K562 (cell line): Measurements from ENCODE around the gene OOSP4B.

Experiments used
- DPF2 ChIP-seq: fragments of 450-650 bp; IDR thresholded peaks from 2 replicates; pipeline ENCODE4 v1.6.1; 2016
- ETV6 ChIP-seq, 3 experiments: fragments of 150-350 bp in 1 of 3; sonication (generic) in 1 of 3; formaldehyde crosslinking in 1 of 3; IDR thresholded peaks; 2 replicates each; pipeline versions ENCODE4 v1.6.1 to v1.8.0; 2014 to 2022; ENCODE audit warnings: borderline replicate concordance in 2 of 3, low read depth in 2 of 3, antibody characterized with exemption in 1 of 3, low read length in 1 of 3, mild to moderate bottlenecking in 1 of 3, missing genetic modification reagents in 1 of 3
- POLR2A ChIP-seq: fragments of 450-650 bp; conservative IDR thresholded peaks from 2 replicates; pipeline ENCODE4 v1.6.1; 2016
- PTBP1 ChIP-seq: fragments of 200-400 bp; formaldehyde crosslinking; IDR thresholded peaks from 2 replicates; pipeline ENCODE4 v1.6.1; 2017; ENCODE audit warnings: low read depth, low read length
- RBBP5 ChIP-seq: fragments of 200-600 bp; sonication (generic); IDR thresholded peaks from 2 replicates; pipeline ENCODE4 v1.6.1; 2012; ENCODE audit warnings: borderline replicate concordance, mild to moderate bottlenecking, low read length, control low read depth, inconsistent platforms; ENCODE audit not compliant: insufficient read depth, poor library complexity, severe bottlenecking
- SMAD1 ChIP-seq: fragments of 150-350 bp; IDR thresholded peaks from 2 replicates; pipeline ENCODE4 v1.6.1; 2014; ENCODE audit warnings: low read length, low read depth; ENCODE audit not compliant: partially characterized antibody
- TBL1XR1 ChIP-seq, 2 experiments: IDR thresholded peaks; 2 replicates each; pipeline ENCODE4 v1.6.1; 2012; ENCODE audit warnings: improper control_type of control experiment in 2 of 2, low read length in 2 of 2, mild to moderate bottlenecking in 1 of 2
- ZNF583 ChIP-seq: fragments of 250-450 bp; sonication (Bioruptor Pico); IDR thresholded peaks from 2 replicates; pipeline ENCODE4 v1.4.0; 2020
- TF ChIP-seq, protein P1 (sequence below), 3 experiments: IDR thresholded peaks in 2 of 3; conservative IDR thresholded peaks in 1 of 3; 2 replicates each; pipeline ENCODE4 v1.5.1; 2011 to 2012; ENCODE audit warnings: low read length in 3 of 3, mild to moderate bottlenecking in 3 of 3, control low read depth in 2 of 3, improper control_type of control experiment in 1 of 3, inconsistent platforms in 1 of 3, low read depth in 1 of 3, mixed read lengths in 1 of 3, moderate library complexity in 1 of 3; ENCODE audit not compliant: insufficient read depth in 2 of 3
- TF ChIP-seq, protein P2 (sequence below): fragments of 450-650 bp; IDR thresholded peaks from 2 replicates; pipeline ENCODE4 v1.7.0; 2016; ENCODE audit warnings: borderline replicate concordance
- TF ChIP-seq, protein P3 (sequence below): sonication (generic); formaldehyde crosslinking; IDR thresholded peaks from 2 replicates; pipeline ENCODE4 v1.4.0; 2020; ENCODE audit warnings: mild to moderate bottlenecking, missing genetic modification reagents
- TF ChIP-seq, protein P4 (sequence below): sonication (generic); formaldehyde crosslinking; IDR thresholded peaks from 2 replicates; pipeline ENCODE4 v1.8.0; 2023; ENCODE audit warnings: missing genetic modification reagents, mild to moderate bottlenecking, borderline replicate concordance

DNA sequence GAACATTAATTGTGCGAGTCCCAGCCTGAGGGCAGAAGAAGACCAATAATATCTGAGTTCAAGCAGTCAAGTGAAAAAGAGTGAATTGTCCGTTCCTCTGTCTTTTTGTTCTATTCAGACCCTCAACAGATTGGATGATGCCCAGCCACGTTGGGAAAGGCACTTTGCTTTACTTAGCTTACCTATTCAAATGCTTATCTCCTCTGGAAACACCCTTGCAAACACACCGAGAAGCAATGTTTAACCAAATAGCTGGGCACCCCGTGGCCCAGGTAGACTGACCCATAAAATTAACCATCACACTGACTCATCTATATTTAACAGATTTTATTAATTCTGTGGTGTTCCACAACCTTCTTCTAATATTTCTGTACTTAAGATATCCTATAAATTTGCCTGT lies 43.9 kb upstream of the OOSP4B start:
- TF ChIP-seq POLR2A (no peak), SMAD1 (no peak), ZNF583 (no peak), TBL1XR1 (IDR thresholded peaks at IDR 0.05; ENCODE audit: low read length in 2 of 2) (no peak), DPF2 (no peak), RBBP5 (no peak), ETV6 (IDR thresholded peaks at IDR 0.05; ENCODE audit: borderline replicate concordance in 1 of 2, low read depth in 2 of 2, low read length in 1 of 2) (no peak), ETV6 (CRISPR knock-in tag; IDR thresholded peaks at IDR 0.05; ENCODE audit: borderline replicate concordance) (no peak), PTBP1 (no peak)
- TF ChIP-seq, protein P1, sequence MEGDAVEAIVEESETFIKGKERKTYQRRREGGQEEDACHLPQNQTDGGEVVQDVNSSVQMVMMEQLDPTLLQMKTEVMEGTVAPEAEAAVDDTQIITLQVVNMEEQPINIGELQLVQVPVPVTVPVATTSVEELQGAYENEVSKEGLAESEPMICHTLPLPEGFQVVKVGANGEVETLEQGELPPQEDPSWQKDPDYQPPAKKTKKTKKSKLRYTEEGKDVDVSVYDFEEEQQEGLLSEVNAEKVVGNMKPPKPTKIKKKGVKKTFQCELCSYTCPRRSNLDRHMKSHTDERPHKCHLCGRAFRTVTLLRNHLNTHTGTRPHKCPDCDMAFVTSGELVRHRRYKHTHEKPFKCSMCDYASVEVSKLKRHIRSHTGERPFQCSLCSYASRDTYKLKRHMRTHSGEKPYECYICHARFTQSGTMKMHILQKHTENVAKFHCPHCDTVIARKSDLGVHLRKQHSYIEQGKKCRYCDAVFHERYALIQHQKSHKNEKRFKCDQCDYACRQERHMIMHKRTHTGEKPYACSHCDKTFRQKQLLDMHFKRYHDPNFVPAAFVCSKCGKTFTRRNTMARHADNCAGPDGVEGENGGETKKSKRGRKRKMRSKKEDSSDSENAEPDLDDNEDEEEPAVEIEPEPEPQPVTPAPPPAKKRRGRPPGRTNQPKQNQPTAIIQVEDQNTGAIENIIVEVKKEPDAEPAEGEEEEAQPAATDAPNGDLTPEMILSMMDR (IDR thresholded peaks at IDR 0.05 in 2 of 3, conservative IDR thresholded peaks at IDR 0.05 in 1 of 3; ENCODE audit: insufficient read depth in 2 of 3, low read depth in 1 of 3, low read length in 3 of 3), result no peak
- TF ChIP-seq, protein P2, sequence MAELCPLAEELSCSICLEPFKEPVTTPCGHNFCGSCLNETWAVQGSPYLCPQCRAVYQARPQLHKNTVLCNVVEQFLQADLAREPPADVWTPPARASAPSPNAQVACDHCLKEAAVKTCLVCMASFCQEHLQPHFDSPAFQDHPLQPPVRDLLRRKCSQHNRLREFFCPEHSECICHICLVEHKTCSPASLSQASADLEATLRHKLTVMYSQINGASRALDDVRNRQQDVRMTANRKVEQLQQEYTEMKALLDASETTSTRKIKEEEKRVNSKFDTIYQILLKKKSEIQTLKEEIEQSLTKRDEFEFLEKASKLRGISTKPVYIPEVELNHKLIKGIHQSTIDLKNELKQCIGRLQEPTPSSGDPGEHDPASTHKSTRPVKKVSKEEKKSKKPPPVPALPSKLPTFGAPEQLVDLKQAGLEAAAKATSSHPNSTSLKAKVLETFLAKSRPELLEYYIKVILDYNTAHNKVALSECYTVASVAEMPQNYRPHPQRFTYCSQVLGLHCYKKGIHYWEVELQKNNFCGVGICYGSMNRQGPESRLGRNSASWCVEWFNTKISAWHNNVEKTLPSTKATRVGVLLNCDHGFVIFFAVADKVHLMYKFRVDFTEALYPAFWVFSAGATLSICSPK, result no peak
- TF ChIP-seq, protein P3, sequence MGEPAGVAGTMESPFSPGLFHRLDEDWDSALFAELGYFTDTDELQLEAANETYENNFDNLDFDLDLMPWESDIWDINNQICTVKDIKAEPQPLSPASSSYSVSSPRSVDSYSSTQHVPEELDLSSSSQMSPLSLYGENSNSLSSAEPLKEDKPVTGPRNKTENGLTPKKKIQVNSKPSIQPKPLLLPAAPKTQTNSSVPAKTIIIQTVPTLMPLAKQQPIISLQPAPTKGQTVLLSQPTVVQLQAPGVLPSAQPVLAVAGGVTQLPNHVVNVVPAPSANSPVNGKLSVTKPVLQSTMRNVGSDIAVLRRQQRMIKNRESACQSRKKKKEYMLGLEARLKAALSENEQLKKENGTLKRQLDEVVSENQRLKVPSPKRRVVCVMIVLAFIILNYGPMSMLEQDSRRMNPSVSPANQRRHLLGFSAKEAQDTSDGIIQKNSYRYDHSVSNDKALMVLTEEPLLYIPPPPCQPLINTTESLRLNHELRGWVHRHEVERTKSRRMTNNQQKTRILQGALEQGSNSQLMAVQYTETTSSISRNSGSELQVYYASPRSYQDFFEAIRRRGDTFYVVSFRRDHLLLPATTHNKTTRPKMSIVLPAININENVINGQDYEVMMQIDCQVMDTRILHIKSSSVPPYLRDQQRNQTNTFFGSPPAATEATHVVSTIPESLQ (CRISPR knock-in tag), result no peak
- TF ChIP-seq, protein P4, sequence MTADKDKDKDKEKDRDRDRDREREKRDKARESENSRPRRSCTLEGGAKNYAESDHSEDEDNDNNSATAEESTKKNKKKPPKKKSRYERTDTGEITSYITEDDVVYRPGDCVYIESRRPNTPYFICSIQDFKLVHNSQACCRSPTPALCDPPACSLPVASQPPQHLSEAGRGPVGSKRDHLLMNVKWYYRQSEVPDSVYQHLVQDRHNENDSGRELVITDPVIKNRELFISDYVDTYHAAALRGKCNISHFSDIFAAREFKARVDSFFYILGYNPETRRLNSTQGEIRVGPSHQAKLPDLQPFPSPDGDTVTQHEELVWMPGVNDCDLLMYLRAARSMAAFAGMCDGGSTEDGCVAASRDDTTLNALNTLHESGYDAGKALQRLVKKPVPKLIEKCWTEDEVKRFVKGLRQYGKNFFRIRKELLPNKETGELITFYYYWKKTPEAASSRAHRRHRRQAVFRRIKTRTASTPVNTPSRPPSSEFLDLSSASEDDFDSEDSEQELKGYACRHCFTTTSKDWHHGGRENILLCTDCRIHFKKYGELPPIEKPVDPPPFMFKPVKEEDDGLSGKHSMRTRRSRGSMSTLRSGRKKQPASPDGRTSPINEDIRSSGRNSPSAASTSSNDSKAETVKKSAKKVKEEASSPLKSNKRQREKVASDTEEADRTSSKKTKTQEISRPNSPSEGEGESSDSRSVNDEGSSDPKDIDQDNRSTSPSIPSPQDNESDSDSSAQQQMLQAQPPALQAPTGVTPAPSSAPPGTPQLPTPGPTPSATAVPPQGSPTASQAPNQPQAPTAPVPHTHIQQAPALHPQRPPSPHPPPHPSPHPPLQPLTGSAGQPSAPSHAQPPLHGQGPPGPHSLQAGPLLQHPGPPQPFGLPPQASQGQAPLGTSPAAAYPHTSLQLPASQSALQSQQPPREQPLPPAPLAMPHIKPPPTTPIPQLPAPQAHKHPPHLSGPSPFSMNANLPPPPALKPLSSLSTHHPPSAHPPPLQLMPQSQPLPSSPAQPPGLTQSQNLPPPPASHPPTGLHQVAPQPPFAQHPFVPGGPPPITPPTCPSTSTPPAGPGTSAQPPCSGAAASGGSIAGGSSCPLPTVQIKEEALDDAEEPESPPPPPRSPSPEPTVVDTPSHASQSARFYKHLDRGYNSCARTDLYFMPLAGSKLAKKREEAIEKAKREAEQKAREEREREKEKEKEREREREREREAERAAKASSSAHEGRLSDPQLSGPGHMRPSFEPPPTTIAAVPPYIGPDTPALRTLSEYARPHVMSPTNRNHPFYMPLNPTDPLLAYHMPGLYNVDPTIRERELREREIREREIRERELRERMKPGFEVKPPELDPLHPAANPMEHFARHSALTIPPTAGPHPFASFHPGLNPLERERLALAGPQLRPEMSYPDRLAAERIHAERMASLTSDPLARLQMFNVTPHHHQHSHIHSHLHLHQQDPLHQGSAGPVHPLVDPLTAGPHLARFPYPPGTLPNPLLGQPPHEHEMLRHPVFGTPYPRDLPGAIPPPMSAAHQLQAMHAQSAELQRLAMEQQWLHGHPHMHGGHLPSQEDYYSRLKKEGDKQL (CRISPR knock-in tag), result no peak
